Mesendoderm (in vitro differentiated cells): Measurements from ENCODE around the gene CABCOCO1.

ENCODE experiments used
- DNase-seq: peaks from one replicate; pipeline ENCODE4 v3.0.0; 2013
- H2AK5ac ChIP-seq: 2 replicates; pipeline ENCODE4 v1.6.1; 2013; ENCODE audit warnings: low read length, inconsistent platforms
- H2BK120ac ChIP-seq: 2 replicates; pipeline ENCODE4 v1.6.1; 2013; ENCODE audit warnings: low read depth, mild to moderate bottlenecking, low read length, moderate library complexity, mixed read lengths
- H2BK15ac ChIP-seq: replicated peaks from 2 replicates; pipeline ENCODE4 v1.6.1; 2013; ENCODE audit warnings: low read depth, mild to moderate bottlenecking, moderate library complexity
- H2BK5ac ChIP-seq: 2 replicates; pipeline ENCODE4 v1.6.1; 2013; ENCODE audit warnings: low read length, inconsistent platforms
- H3K18ac ChIP-seq: 2 replicates; pipeline ENCODE4 v1.6.1; 2013; ENCODE audit warnings: mild to moderate bottlenecking, low read length, mixed read lengths
- H3K23ac ChIP-seq: one replicate; pipeline ENCODE4 v1.6.1; 2013; ENCODE audit warnings: low read length
- H3K27ac ChIP-seq: 2 replicates; pipeline ENCODE4 v1.5.1; 2013; ENCODE audit warnings: low read depth, mild to moderate bottlenecking, inconsistent platforms, low read length, moderate library complexity
- H3K27me3 ChIP-seq: 2 replicates; pipeline ENCODE4 v1.6.1; 2013; ENCODE audit warnings: low read length, control low read depth, mild to moderate bottlenecking, inconsistent platforms; ENCODE audit not compliant: insufficient read depth, poor library complexity
- H3K36me3 ChIP-seq: 2 replicates; pipeline ENCODE4 v1.6.1; 2013; ENCODE audit warnings: low read length, inconsistent platforms; ENCODE audit not compliant: control insufficient read depth, insufficient read depth
- H3K4ac ChIP-seq: one replicate; pipeline ENCODE4 v1.6.1; 2013; ENCODE audit warnings: low read depth, mild to moderate bottlenecking, low read length, moderate library complexity
- H3K4me1 ChIP-seq: 2 replicates; pipeline ENCODE4 v1.6.1; 2013; ENCODE audit warnings: low read depth, low read length, inconsistent platforms; ENCODE audit not compliant: control insufficient read depth
- H3K4me2 ChIP-seq: 2 replicates; pipeline ENCODE4 v1.6.1; 2013; ENCODE audit warnings: low read length
- H3K4me3 ChIP-seq: 2 replicates; pipeline ENCODE4 v1.5.1; 2013; ENCODE audit warnings: mild to moderate bottlenecking, low read length
- H3K56ac ChIP-seq: one replicate; pipeline ENCODE4 v1.6.1; 2013; ENCODE audit warnings: low read length
- H3K79me1 ChIP-seq: 2 replicates; pipeline ENCODE4 v1.6.1; 2013; ENCODE audit warnings: low read length, inconsistent platforms
- H3K79me2 ChIP-seq: 2 replicates; pipeline ENCODE4 v1.6.1; 2013; ENCODE audit warnings: mild to moderate bottlenecking, low read length; ENCODE audit not compliant: control insufficient read depth, insufficient read depth
- H3K9ac ChIP-seq: 2 replicates; pipeline ENCODE4 v1.6.1; 2013; ENCODE audit warnings: low read length, inconsistent platforms
- H4K5ac ChIP-seq: one replicate; pipeline ENCODE4 v1.6.1; 2013; ENCODE audit warnings: low read length
- H4K8ac ChIP-seq: one replicate; pipeline ENCODE4 v1.6.1; 2013; ENCODE audit warnings: low read depth, mild to moderate bottlenecking, control low read depth, low read length, moderate library complexity
- WGBS: extraction: QIAGEN DNeasy Blood & Tissue Kit; methylation state at CpG from one replicate; pipeline ENCODE4 v1.1.7; 2013; ENCODE audit warnings: low lambda C conversion rate, missing lambda C conversion rate; ENCODE audit not compliant: insufficient coverage; ENCODE audit errors: extremely low coverage; 5-methylcytosine and 5-hydroxymethylcytosine counted together

The CABCOCO1 gene

DNA sequence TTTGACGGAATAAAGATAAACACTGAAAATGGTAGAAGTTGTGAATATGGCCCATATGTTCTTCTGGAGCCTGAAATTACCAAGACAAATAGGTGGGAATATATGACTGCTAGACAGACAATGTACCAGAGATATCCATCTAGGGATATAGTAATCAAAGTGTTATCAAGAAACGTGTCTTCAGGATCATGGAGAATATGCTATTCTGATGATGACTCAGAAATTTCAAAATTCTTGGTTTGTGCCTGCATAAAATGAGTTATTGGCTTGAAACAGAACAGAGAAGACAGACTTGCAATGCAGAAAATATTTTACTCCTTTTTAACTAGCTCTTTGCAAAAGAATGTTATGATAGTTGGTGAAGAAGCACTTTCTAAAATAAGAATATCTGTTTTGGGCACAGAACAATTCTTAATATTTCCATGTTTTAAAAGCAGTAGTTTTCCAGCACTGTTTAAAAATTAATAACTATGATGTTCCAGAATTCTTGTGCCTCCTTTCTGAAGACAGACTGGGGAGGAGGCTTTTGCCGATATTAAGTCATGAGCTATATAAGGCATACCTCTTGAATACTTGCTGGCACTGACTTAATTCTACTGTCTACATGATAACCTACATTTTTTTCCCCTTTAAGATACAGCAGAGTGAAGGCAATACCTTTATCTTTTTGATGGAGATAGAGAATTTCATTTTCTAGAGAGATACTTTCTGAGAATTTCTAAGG lies 34.4 kb upstream of the CABCOCO1 start:
- H3K27ac ChIP-seq = no peak overlapping the region
- no peak overlapping the region for H3K23ac ChIP-seq
- H3K4me1 ChIP-seq = peaks cover 2% of the 10 kb centered on the region
- DNase-seq = no peak
- no peak overlapping the region for H2BK120ac ChIP-seq
- H3K79me1 ChIP-seq = no peaks in the 10 kb centered on the region
- H3K4me2 ChIP-seq = no peak overlapping the region
- H3K56ac ChIP-seq = no peak overlapping the region
- no peaks in the 10 kb centered on the region for H3K36me3 ChIP-seq
- H2BK5ac ChIP-seq = no peak overlapping the region
- no peak overlapping the region for H4K8ac ChIP-seq
- H3K4ac ChIP-seq = no peak overlapping the region
- H2AK5ac ChIP-seq = no peak overlapping the region
- H3K79me2 ChIP-seq = no peaks in the 10 kb centered on the region
- H3K9ac ChIP-seq = no peak overlapping the region
- H3K18ac ChIP-seq = no peak overlapping the region
- H3K27me3 ChIP-seq = no peaks in the 10 kb centered on the region
- WGBS = no CpG with 5 or more reads among the region's 3 CpGs
- no peak overlapping the region for H4K5ac ChIP-seq
- H3K4me3 ChIP-seq = no peak overlapping the region
- no peak overlapping the region for H2BK15ac ChIP-seq

DNA sequence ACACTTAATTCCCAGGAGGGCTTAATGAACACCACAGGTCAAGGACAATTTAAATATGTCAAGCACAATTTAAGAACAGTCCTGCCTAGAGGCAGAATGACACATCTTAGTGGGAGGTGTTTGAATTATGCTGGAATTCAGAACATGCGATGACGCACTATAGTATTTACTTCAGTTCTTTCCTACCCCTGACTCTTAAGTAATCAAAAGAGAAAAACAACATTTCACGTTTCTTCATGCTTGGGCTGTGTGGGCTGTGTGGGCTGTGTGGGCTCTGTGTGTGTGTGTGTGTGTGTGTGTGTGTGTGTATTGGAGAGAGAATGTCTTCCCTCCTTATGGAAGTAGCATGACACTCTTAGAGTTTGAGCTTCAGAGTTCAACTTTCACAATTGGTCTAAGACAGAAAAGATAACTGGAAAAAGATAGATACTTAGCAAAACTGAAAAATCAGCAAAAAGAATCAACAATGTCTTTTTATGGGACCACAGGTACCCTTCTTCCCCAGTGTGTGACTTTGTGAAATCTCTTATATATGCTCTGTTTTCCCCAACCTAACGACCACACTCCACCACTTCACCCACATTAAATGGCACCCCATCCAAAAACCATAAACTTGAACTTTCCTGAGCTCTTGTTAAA lies 33.7 kb upstream of the CABCOCO1 start:
- no peak overlapping the region for H3K9ac ChIP-seq

DNA sequence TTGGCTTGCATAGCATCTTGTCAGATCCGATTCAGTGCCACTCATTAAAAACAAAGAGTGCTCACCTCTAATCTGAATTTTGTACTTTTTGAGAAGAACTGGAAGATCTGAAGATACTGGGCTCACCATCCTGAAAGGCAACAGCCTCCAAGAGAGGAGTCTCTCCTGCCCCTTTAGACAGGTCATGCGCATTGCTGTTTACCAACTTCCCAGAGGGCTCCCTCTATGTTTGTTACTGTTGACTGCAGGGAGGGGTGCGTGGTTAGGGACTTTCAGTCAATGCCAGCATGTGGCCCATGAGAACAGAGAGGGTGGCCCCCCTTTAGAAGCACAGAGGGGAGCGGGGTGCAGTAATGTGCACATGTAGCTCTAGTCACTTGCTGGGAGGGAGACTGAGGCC lies 33.2 kb upstream of the CABCOCO1 start:
- Histone ChIP-seq H2BK5ac (no peak overlapping the region), H3K79me1 (no peaks in the 10 kb centered on the region), H3K4me3 (no peak overlapping the region), H3K4me2 (no peak overlapping the region), H3K56ac (no peak overlapping the region), H3K18ac (no peak overlapping the region), H3K4me1 (peaks cover 2% of the 10 kb centered on the region), H3K27me3 (no peaks in the 10 kb centered on the region), H3K9ac (no peak overlapping the region), H3K79me2 (no peaks in the 10 kb centered on the region), H4K5ac (no peak overlapping the region), H2BK120ac (no peak overlapping the region), H3K27ac (no peak overlapping the region), H4K8ac (no peak overlapping the region), H2AK5ac (no peak overlapping the region), H3K4ac (no peak overlapping the region), H3K36me3 (no peaks in the 10 kb centered on the region), H3K23ac (no peak overlapping the region), H2BK15ac (no peak overlapping the region)
- WGBS = no CpG with 5 or more reads among the region's 4 CpGs
- peak; percentile 43 for DNase-seq

More for the DNA sequence above, 33.7 kb upstream of the CABCOCO1 start:
- Histone ChIP-seq H3K56ac (no peak overlapping the region), H3K4ac (no peak overlapping the region), H4K5ac (no peak overlapping the region), H3K79me1 (no peaks in the 10 kb centered on the region), H3K36me3 (no peaks in the 10 kb centered on the region), H3K79me2 (no peaks in the 10 kb centered on the region), H2BK15ac (no peak overlapping the region), H2BK120ac (no peak overlapping the region), H3K4me2 (no peak overlapping the region), H2AK5ac (no peak overlapping the region), H4K8ac (no peak overlapping the region), H3K18ac (no peak overlapping the region), H3K23ac (no peak overlapping the region), H2BK5ac (no peak overlapping the region), H3K27ac (no peak overlapping the region), H3K4me3 (no peak overlapping the region), H3K4me1 (peaks cover 2% of the 10 kb centered on the region), H3K27me3 (no peaks in the 10 kb centered on the region)
- DNase-seq = peak; percentile 81
- WGBS = no CpG with 5 or more reads among the region's 4 CpGs

DNA sequence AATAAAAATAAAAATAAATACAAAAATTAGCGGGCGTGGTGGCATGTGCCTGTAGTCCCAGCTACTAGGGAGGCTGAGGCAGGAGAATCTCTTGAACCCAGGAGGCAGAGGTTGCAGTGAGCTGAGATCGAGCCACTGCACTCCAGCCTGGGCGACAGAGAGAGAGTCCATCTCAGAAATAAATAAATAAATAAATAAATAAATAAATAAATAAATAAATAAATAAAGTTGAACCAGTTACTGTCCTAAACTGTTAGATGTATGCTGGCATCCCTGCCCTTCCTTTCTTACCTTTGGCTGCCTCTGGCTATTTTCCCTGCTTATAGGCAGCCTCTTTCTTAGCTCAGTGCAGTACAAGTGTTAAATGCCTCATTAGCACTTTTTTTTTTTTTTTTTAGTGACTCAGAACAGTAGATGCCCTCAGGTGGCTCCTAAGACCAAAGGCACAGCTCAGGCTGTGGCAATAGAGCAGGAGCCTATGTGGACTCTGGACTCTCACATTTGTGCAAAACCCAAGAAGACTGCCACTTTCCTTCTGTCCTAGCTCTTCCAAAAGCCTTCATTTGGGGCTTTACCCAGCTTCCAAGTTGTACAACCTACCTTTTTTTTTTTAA lies 30.6 kb upstream of the CABCOCO1 start:
- no peak overlapping the region for H3K4me3 ChIP-seq
- peaks cover 2% of the 10 kb centered on the region for H3K4me1 ChIP-seq
- no peak overlapping the region for H3K4me2 ChIP-seq
- H4K5ac ChIP-seq = no peak overlapping the region
- H3K27ac ChIP-seq = no peak overlapping the region
- no peak overlapping the region for H3K18ac ChIP-seq
- H3K23ac ChIP-seq = no peak overlapping the region
- H3K36me3 ChIP-seq = no peaks in the 10 kb centered on the region
- peak; percentile 71 for DNase-seq
- H3K79me2 ChIP-seq = no peaks in the 10 kb centered on the region
- H2BK5ac ChIP-seq = no peak overlapping the region
- no peak overlapping the region for H3K56ac ChIP-seq
- H2AK5ac ChIP-seq = no peak overlapping the region
- no peak overlapping the region for H3K9ac ChIP-seq
- no peak overlapping the region for H4K8ac ChIP-seq
- no peak overlapping the region for H2BK15ac ChIP-seq
- no peak overlapping the region for H3K4ac ChIP-seq
- no peaks in the 10 kb centered on the region for H3K27me3 ChIP-seq
- H2BK120ac ChIP-seq = no peak overlapping the region
- no CpG with 5 or more reads among the region's 4 CpGs for WGBS
- no peaks in the 10 kb centered on the region for H3K79me1 ChIP-seq

DNA sequence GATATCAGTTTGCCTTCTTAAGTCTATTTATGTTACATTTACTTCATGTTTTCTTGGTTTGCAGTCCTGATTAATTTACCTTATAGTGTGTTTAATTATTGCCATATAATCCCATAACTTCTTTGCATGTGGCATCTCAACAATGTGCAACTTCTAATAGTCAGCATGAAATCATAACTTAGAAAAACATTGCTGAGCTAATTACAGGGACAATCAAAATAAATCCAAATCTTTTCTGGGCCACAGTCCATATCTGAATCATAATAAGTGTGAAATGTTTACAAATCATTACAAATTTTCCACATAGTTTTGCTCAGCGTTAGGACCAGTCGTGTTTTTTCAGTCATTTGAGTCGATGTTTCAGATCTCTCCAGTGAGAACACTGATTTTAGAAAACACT lies 29.1 kb upstream of the CABCOCO1 start:
- WGBS = no CpG with 5 or more reads among the region's 3 CpGs
- Histone ChIP-seq H2BK15ac (no peak overlapping the region), H3K4me3 (no peak overlapping the region), H3K79me1 (no peaks in the 10 kb centered on the region), H3K27me3 (no peaks in the 10 kb centered on the region), H3K56ac (no peak overlapping the region), H2BK120ac (no peak overlapping the region), H3K4me2 (no peak overlapping the region), H3K9ac (no peak overlapping the region), H3K79me2 (no peaks in the 10 kb centered on the region), H3K23ac (no peak overlapping the region), H4K5ac (no peak overlapping the region), H3K18ac (no peak overlapping the region), H2BK5ac (no peak overlapping the region), H3K27ac (no peak overlapping the region), H4K8ac (no peak overlapping the region), H3K4me1 (peaks cover 2% of the 10 kb centered on the region), H3K4ac (no peak overlapping the region), H2AK5ac (no peak overlapping the region), H3K36me3 (no peaks in the 10 kb centered on the region)
- DNase-seq = no peak
